ENCODE results near the gene SYNCRIP. TPM values are rescaled to one million over a fixed set of nuclear protein-coding genes. Genes with fewer than 3 reads are reported as not detected.

SYNCRIP gene
- total and polyA plus RNA-seq, 4 donors, result 27.8 to 41.7 (median 30.4) TPM

GRCh38 chr6:85593438-85594196 lies 49.1 kb downstream of the SYNCRIP start, which contains the start of gene SNX14:
SNX14 (minus strand) TSS chr6:85593858; CDS start chr6:85593718, 140 bp downstream.
- under 1% methylated on average over 82 of the region's 82 CpGs for WGBS
- Histone ChIP-seq H3K36me3 (ENCODE audit: control insufficient read depth in 4 of 4, insufficient read depth in 3 of 4, low read depth in 1 of 4, low read length in 3 of 4) (no peaks in the 10 kb centered on the region), H3K27me3 (ENCODE audit: control insufficient read depth in 4 of 4, insufficient read depth in 4 of 4, low read length in 3 of 4) (no peaks in the 10 kb centered on the region)

More at GRCh38 chr6:85593438-85594196, 49.1 kb downstream of the SYNCRIP start, which contains the start of gene SNX14:
- peak within 1 kb of the TSS; percentile 93 to 97 (median 95) for H3K4me3 ChIP-seq (ENCODE audit: low read depth in 1 of 3, low read length in 3 of 3)
- peak; percentile 84 for DNase-seq (ENCODE audit: low spot score)
- H3K4me1 ChIP-seq (ENCODE audit: control insufficient read depth in 4 of 4, insufficient read depth in 4 of 4, low read length in 3 of 4), result peaks cover 4 to 11% (median 8%) of the 10 kb centered on the region in 4 donors
- peak within 1 kb of the TSS; percentile 97 to 99 for H3K27ac ChIP-seq (ENCODE audit: low read depth in 1 of 2, low read length in 2 of 2)
- H3K9ac ChIP-seq (ENCODE audit: low read depth in 1 of 2, low read length in 2 of 2), result peak within 1 kb of the TSS; percentile 34 to 91
- H3K9me3 ChIP-seq (ENCODE audit: control insufficient read depth in 4 of 4, low read length in 3 of 4), result no peaks in the 10 kb centered on the region
- peak; percentile 62 for TF ChIP-seq SP1 (IDR thresholded peaks at IDR 0.05)
- peak; percentile 57 to 66 for TF ChIP-seq RXRA (IDR thresholded peaks at IDR 0.05)
- TF ChIP-seq TAF1 (conservative IDR thresholded peaks at IDR 0.05), result peak; percentile 74
- no peak for TF ChIP-seq RAD21 (IDR thresholded peaks at IDR 0.05)
- TF ChIP-seq MAX (IDR thresholded peaks at IDR 0.05), result peak; percentile 89
- peak; percentile 44 for TF ChIP-seq FOXA1 (IDR thresholded peaks at IDR 0.05)
- peak; percentile 92 for TF ChIP-seq YY1 (IDR thresholded peaks at IDR 0.05)
- peak in 1 of 2 donors; percentile 59 for TF ChIP-seq HNF4A (conservative IDR thresholded peaks at IDR 0.05)
- peak; percentile 90 to 95 for TF ChIP-seq EGR1 (IDR thresholded peaks at IDR 0.05; ENCODE audit: low read depth in 2 of 2)
- peak; percentile 79 for TF ChIP-seq ATF3 (IDR thresholded peaks at IDR 0.05)
- TF ChIP-seq JUND (IDR thresholded peaks at IDR 0.05), result peak; percentile 96 to 98
- no peak for TF ChIP-seq HNF4G (IDR thresholded peaks at IDR 0.05)
- peak; percentile 5 for TF ChIP-seq CTCF (IDR thresholded peaks at IDR 0.05; ENCODE audit: low read depth, low read length, missing input control)
- peak; percentile 42 to 74 for TF ChIP-seq GABPA (IDR thresholded peaks at IDR 0.05 in 1 of 2, conservative IDR thresholded peaks at IDR 0.05 in 1 of 2)
- peak; percentile 88 for TF ChIP-seq REST (IDR thresholded peaks at IDR 0.05)
- no peak for TF ChIP-seq FOXA2 (IDR thresholded peaks at IDR 0.05)
- TF ChIP-seq ZBTB33 (IDR thresholded peaks at IDR 0.05), result no peak
- no peak for TF ChIP-seq NR2F2 (IDR thresholded peaks at IDR 0.05)

All from liver (tissue), 9 donors.